HepG2 (cell line): Measurements from ENCODE around the gene MAP3K5. TPM values are rescaled to one million over a fixed set of nuclear protein-coding genes. Genes with fewer than 3 reads are reported as not detected.

Experiments
- ATAC-seq: fragments of 200-7000 bp; cut with Tn5 transposase; 3 replicates; pipeline ENCODE4 v1.9.1; 2020; ENCODE audit warnings: mild to moderate bottlenecking, moderate library complexity
- BruUV-seq: library from RNA; stranded (reverse); fragments of 400-500 nt; replicated peaks from 2 replicates; lab custom pipeline; 2021; lab: Mats Ljungman, UMichigan
- CTCF ChIA-PET: fragments of 300-600 bp; formaldehyde crosslinking; extraction: SDS; loops from one replicate; lab custom pipeline; 2021; ENCODE audit warnings: low total read pairs, inconsistent platforms, low intra/inter-chr PET ratio; lab: Yijun Ruan, JAX
- POLR2A ChIA-PET: fragments of 350-600 bp; sonication (Branson Sonifier 250); formaldehyde crosslinking; loops from one replicate; lab custom pipeline; 2020; ENCODE audit warnings: antibody characterized with exemption, inconsistent platforms; lab: Yijun Ruan, JAX
- DNase-seq: peaks from one replicate; pipeline ENCODE4 v3.0.0-alpha.2; 2015; ENCODE audit warnings: low spot score
- FAIRE-seq: peaks from 3 replicates; lab custom pipeline; 2011; peaks lifted over from hg19 to GRCh38; lab: Jason Lieb, UNC
- H2AFZ ChIP-seq: one replicate; pipeline ENCODE4 v1.6.1; 2011; ENCODE audit warnings: low read length, inconsistent platforms
- H3K27ac ChIP-seq: fragments of 300-600 bp; 3 replicates; pipeline ENCODE4 v1.8.0; 2011; ENCODE audit warnings: mixed run types, mild to moderate bottlenecking, mixed read lengths, low read length, inconsistent platforms; ENCODE audit not compliant: insufficient read depth; ENCODE audit errors: extremely low read length
- H3K27me3 ChIP-seq, 2 experiments: fragments of 200-600 bp in 1 of 2; 2 replicates in 1 of 2; 3 replicates in 1 of 2; pipeline versions ENCODE4 v1.6.0 to v1.8.0; 2011; ENCODE audit warnings: low read length in 2 of 2, mild to moderate bottlenecking in 2 of 2, moderate library complexity in 2 of 2, inconsistent platforms in 1 of 2; ENCODE audit not compliant: insufficient read depth in 2 of 2, control insufficient read depth in 1 of 2
- H3K36me3 ChIP-seq, 2 experiments: fragments of 200-600 bp in 1 of 2; replicated peaks in 1 of 2; 2 replicates in 1 of 2; 3 replicates in 1 of 2; pipeline versions ENCODE4 v1.5.1 to v1.8.0; 2011; ENCODE audit warnings: low read length in 2 of 2, inconsistent platforms in 1 of 2; ENCODE audit not compliant: insufficient read depth in 2 of 2, control insufficient read depth in 1 of 2
- H3K4me1 ChIP-seq: 2 replicates; pipeline ENCODE4 v1.5.1; 2012; ENCODE audit warnings: low read length, inconsistent platforms; ENCODE audit not compliant: insufficient read depth
- H3K4me2 ChIP-seq: 2 replicates; pipeline ENCODE4 v1.6.0; 2011; ENCODE audit warnings: low read depth, low read length, inconsistent platforms
- H3K4me3 ChIP-seq, 3 experiments: fragments of 200-600 bp in 1 of 3; sonication (generic), shearing (Covaris generic) in 1 of 3; replicated peaks in 1 of 3; 2 replicates each; pipeline ENCODE4 v1.5.1; 2011 to 2016; ENCODE audit warnings: low read length in 3 of 3, inconsistent platforms in 2 of 3, low read depth in 2 of 3, mild to moderate bottlenecking in 2 of 3, control low read depth in 1 of 3, mixed read lengths in 1 of 3; ENCODE audit not compliant: insufficient read depth in 1 of 3
- H3K79me2 ChIP-seq: one replicate; pipeline ENCODE4 v1.6.1; 2011; ENCODE audit warnings: low read length, inconsistent platforms; ENCODE audit not compliant: insufficient read depth
- H3K9ac ChIP-seq: 2 replicates; pipeline ENCODE4 v1.6.0; 2011; ENCODE audit warnings: mild to moderate bottlenecking, low read depth, low read length, inconsistent platforms; ENCODE audit not compliant: insufficient read depth
- H3K9me3 ChIP-seq: 2 replicates; pipeline ENCODE4 v1.5.1; 2012; ENCODE audit warnings: mild to moderate bottlenecking, low read length
- H4K20me1 ChIP-seq: 2 replicates; pipeline ENCODE4 v1.6.0; 2011; ENCODE audit warnings: inconsistent platforms, mild to moderate bottlenecking, low read length, moderate library complexity; ENCODE audit not compliant: insufficient read depth
- ATF7-NPFF ChIP-seq: sonication (generic); formaldehyde crosslinking; IDR thresholded peaks from 2 replicates; pipeline ENCODE4 v1.8.1; 2023; ENCODE audit warnings: mild to moderate bottlenecking, low read depth, missing genetic modification reagents, moderate library complexity
- CEBPG ChIP-seq: IDR thresholded peaks from 2 replicates; pipeline ENCODE4 v1.6.1; 2016
- FOXJ3 ChIP-seq: sonication (generic); formaldehyde crosslinking; IDR thresholded peaks from 2 replicates; pipeline ENCODE4 v1.4.0; 2020; ENCODE audit warnings: missing genetic modification reagents, mild to moderate bottlenecking, borderline replicate concordance
- HNRNPL ChIP-seq: fragments of 200-400 bp; formaldehyde crosslinking; IDR thresholded peaks from 2 replicates; pipeline ENCODE4 v1.6.1; 2017; ENCODE audit warnings: mild to moderate bottlenecking, low read depth, low read length
- HNRNPLL ChIP-seq: fragments of 200-400 bp; formaldehyde crosslinking; IDR thresholded peaks from 2 replicates; pipeline ENCODE4 v1.6.1; 2017; ENCODE audit warnings: mild to moderate bottlenecking, low read depth, low read length; ENCODE audit not compliant: poor library complexity, severe bottlenecking
- IRF2 ChIP-seq: IDR thresholded peaks from 2 replicates; pipeline ENCODE4 v1.6.1; 2018; ENCODE audit warnings: missing genetic modification reagents, missing compliant biosample characterization
- SALL1 ChIP-seq: sonication (generic); formaldehyde crosslinking; IDR thresholded peaks from 2 replicates; pipeline ENCODE4 v1.8.0; 2022; ENCODE audit warnings: mild to moderate bottlenecking, missing genetic modification reagents
- STAG1 ChIP-seq: sonication (generic); formaldehyde crosslinking; IDR thresholded peaks from 2 replicates; pipeline ENCODE4 v1.4.0; 2020; ENCODE audit warnings: missing genetic modification reagents
- TMF1 ChIP-seq: sonication (generic); formaldehyde crosslinking; IDR thresholded peaks from 2 replicates; pipeline ENCODE4 v1.8.1; 2022; ENCODE audit warnings: low read depth, missing genetic modification reagents
- TOPORS ChIP-seq: sonication (generic); formaldehyde crosslinking; IDR thresholded peaks from 2 replicates; pipeline ENCODE4 v1.8.0; 2023; ENCODE audit warnings: mild to moderate bottlenecking, missing genetic modification reagents
- ZNF24 ChIP-seq: fragments of 450-650 bp; IDR thresholded peaks from 2 replicates; pipeline ENCODE4 v1.6.1; 2017; ENCODE audit warnings: antibody characterized with exemption, mild to moderate bottlenecking
- ZNF441 ChIP-seq: sonication (generic); formaldehyde crosslinking; IDR thresholded peaks from 2 replicates; pipeline ENCODE4 v1.7.0; 2021; ENCODE audit warnings: missing genetic modification reagents, borderline replicate concordance
- ZNF501 ChIP-seq: sonication (generic); formaldehyde crosslinking; IDR thresholded peaks from 2 replicates; pipeline ENCODE4 v1.5.1; 2020; ENCODE audit warnings: mild to moderate bottlenecking, moderate library complexity, missing genetic modification reagents
- ZNF891 ChIP-seq: sonication (generic); formaldehyde crosslinking; IDR thresholded peaks from 2 replicates; pipeline ENCODE4 v1.5.0; 2020; ENCODE audit warnings: mild to moderate bottlenecking, missing genetic modification reagents
- WGBS: methylation state at CpG from one replicate; pipeline ENCODE4 v1.1.6; 2017; ENCODE audit warnings: low lambda C conversion rate; 5-methylcytosine and 5-hydroxymethylcytosine counted together
- in situ Hi-C: cut with HindIII; loops from 2 replicates; pipeline ENCODE4 v1.10.0; 2017; ENCODE audit warnings: low pct_unique_long_range_greater_than_20kb; ENCODE audit not compliant: extremely low pct_ligation_motif_present
- intact Hi-C: fragments of 100-400 bp; cut with micrococcal nuclease; formaldehyde crosslinking; loops from one replicate; pipeline ENCODE4 v1.10.0; 2022; ENCODE audit not compliant: unreplicated experiment
- polyA plus RNA-seq, 8 experiments: library from polyadenylated mRNA; depleted of rRNA in 3 of 8; stranded (reverse) in 7 of 8; unstranded in 1 of 8; fragments of >200 nt; fragmentation: Illumina TruSeq in 4 of 8; extraction: Trizol in 4 of 8; gene quantifications; 2 replicates each; pipeline versions ENCODE4 v1.2.1 to v1.2.3, GENCODE V29; 2011 to 2016; ENCODE audit warnings: low read depth in 4 of 8, missing spikeins in 1 of 8, mixed read lengths in 1 of 8; ENCODE audit not compliant: insufficient read depth in 1 of 8
- total RNA-seq, 5 experiments: library from RNA; depleted of rRNA; stranded (reverse); fragments of >200 nt; fragmentation: Illumina TruSeq; extraction: Trizol; gene quantifications; 2 replicates each; pipeline ENCODE4 v1.2.3, GENCODE V29; 2016; ENCODE audit warnings: low read depth in 1 of 5
- TF ChIP-seq, protein P1 (sequence below): sonication (generic); formaldehyde crosslinking; conservative IDR thresholded peaks from 2 replicates; pipeline ENCODE4 v1.4.0; 2020; ENCODE audit warnings: missing genetic modification reagents
- TF ChIP-seq, protein P2 (sequence below): sonication (generic); formaldehyde crosslinking; IDR thresholded peaks from 2 replicates; pipeline ENCODE4 v1.4.0; 2020; ENCODE audit warnings: missing genetic modification reagents
- TF ChIP-seq, protein P3 (sequence below): sonication (generic); formaldehyde crosslinking; IDR thresholded peaks from 2 replicates; pipeline ENCODE4 v1.5.0; 2020; ENCODE audit warnings: mild to moderate bottlenecking, missing genetic modification reagents

The MAP3K5 gene
- total and polyA plus RNA-seq, 2 of the 13 experiments (the other 11 are each of a cell fraction or from before 2014, with no cell fraction given): not detected

DNA sequence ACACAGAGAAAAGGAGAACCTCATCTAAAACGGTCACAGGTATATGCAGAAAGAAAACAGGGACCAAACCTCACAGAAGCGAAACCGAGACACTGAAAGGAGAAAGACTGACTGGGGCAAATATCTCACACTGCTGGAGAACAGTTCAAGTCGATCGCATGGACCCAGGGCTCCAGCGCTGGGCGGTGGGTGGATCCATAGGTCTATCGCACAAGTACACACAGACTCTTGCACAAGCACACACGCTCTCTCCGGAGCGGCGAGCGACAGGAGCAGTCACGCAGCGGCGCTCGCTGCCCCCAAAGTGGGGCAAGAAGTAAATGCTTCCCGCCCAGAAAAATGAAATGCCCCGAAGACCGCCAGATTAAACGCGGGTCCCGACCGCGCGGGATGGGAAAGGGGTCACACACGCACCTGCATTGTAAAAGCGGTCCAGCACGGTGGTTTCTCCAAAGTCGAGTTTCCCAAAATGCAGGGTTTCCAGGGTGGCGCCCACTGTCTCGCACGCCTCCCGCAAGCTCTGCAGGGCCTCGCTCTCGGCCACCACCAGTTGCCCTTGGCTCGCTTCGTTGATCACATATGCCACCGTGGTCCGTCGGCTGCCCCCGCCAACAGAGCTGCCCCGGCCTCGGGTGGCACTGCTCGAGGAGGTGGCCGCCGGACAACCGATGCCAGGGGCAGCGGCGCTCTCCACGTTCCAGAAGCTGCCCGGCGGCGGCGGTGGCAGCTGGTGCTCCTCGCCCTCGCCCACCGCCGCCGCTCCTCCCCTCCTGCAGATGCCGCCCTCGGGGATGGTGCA lies 782 bp downstream of the MAP3K5 start:
- 15% methylated on average over 44 of the region's 62 CpGs for WGBS
- H2AFZ ChIP-seq: no peak overlapping the region
- peaks cover 18% of the 10 kb centered on the region for H3K4me1 ChIP-seq
- ChIA-PET CTCF (no interaction called here), POLR2A (no interaction called here)
- no peak overlapping the region for H3K9ac ChIP-seq
- H3K4me3 ChIP-seq: peak overlapping the region in 1 of 3 experiments; percentile 67; a peak in 2 of 6 replicates
- H3K27me3 ChIP-seq: peaks cover 1 to 61% of the 10 kb centered on the region in 2 experiments; a peak in 4 of 5 replicates
- no peak overlapping the region for H3K27ac ChIP-seq
- ATAC-seq (peak; percentile 70), DNase-seq (no peak), FAIRE-seq (no peak)
- intact Hi-C loops: loop anchor here (1.0 to 10.0 kb wide), 2 partner anchors 147 to 207 kb away; no protein-coding TSS in a partner anchor
- H3K4me2 ChIP-seq: peak overlapping the region; percentile 81
- BruUV-seq: no TSS peak
- H3K36me3 ChIP-seq: no peaks in the 10 kb centered on the region
- no peaks in the 10 kb centered on the region for H4K20me1 ChIP-seq
- H3K9me3 ChIP-seq: no peaks in the 10 kb centered on the region
- in situ Hi-C loops: loop anchor here (5.0 kb wide), 1 partner anchor 149 kb away; no protein-coding TSS in a partner anchor
- no peaks in the 10 kb centered on the region for H3K79me2 ChIP-seq
- TF ChIP-seq IRF2: no peak
- TF ChIP-seq TMF1: 0 out of 2 replicates have a peak, but pooled peaks have one; percentile 43
- TF ChIP-seq STAG1: no peak
- TF ChIP-seq ZNF24: no peak
- TF ChIP-seq ZNF501 (CRISPR knock-in tag): 0 out of 2 replicates have a peak, but pooled peaks have one; percentile 28
- no peak for TF ChIP-seq FOXJ3 (CRISPR knock-in tag)
- TF ChIP-seq SALL1 (CRISPR knock-in tag): 0 out of 2 replicates have a peak, but pooled peaks have one; percentile 9
- peak; percentile 47; the same call in 1 of the 2 replicates for TF ChIP-seq CEBPG (CRISPR knock-in tag)
- peak; percentile 58; the same call in 1 of the 2 replicates for TF ChIP-seq ZNF891
- TF ChIP-seq, protein P1, sequence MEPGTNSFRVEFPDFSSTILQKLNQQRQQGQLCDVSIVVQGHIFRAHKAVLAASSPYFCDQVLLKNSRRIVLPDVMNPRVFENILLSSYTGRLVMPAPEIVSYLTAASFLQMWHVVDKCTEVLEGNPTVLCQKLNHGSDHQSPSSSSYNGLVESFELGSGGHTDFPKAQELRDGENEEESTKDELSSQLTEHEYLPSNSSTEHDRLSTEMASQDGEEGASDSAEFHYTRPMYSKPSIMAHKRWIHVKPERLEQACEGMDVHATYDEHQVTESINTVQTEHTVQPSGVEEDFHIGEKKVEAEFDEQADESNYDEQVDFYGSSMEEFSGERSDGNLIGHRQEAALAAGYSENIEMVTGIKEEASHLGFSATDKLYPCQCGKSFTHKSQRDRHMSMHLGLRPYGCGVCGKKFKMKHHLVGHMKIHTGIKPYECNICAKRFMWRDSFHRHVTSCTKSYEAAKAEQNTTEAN (CRISPR knock-in tag): 0 out of 2 replicates have a peak, but pooled peaks have one; percentile 60
- TF ChIP-seq, protein P2, sequence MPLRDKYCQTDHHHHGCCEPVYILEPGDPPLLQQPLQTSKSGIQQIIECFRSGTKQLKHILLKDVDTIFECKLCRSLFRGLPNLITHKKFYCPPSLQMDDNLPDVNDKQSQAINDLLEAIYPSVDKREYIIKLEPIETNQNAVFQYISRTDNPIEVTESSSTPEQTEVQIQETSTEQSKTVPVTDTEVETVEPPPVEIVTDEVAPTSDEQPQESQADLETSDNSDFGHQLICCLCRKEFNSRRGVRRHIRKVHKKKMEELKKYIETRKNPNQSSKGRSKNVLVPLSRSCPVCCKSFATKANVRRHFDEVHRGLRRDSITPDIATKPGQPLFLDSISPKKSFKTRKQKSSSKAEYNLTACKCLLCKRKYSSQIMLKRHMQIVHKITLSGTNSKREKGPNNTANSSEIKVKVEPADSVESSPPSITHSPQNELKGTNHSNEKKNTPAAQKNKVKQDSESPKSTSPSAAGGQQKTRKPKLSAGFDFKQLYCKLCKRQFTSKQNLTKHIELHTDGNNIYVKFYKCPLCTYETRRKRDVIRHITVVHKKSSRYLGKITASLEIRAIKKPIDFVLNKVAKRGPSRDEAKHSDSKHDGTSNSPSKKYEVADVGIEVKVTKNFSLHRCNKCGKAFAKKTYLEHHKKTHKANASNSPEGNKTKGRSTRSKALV (CRISPR knock-in tag): peak; percentile 65; the same call in 1 of the 2 replicates
- TF ChIP-seq ZNF441 (CRISPR knock-in tag): peak; percentile 98
- 0 out of 2 replicates have a peak, but pooled peaks have one; percentile 1 for TF ChIP-seq ATF7-NPFF (CRISPR knock-in tag)
- TF ChIP-seq HNRNPL: peak; percentile 88
- 0 out of 2 replicates have a peak, but pooled peaks have one; percentile 50 for TF ChIP-seq TOPORS (CRISPR knock-in tag)
- TF ChIP-seq, protein P3, sequence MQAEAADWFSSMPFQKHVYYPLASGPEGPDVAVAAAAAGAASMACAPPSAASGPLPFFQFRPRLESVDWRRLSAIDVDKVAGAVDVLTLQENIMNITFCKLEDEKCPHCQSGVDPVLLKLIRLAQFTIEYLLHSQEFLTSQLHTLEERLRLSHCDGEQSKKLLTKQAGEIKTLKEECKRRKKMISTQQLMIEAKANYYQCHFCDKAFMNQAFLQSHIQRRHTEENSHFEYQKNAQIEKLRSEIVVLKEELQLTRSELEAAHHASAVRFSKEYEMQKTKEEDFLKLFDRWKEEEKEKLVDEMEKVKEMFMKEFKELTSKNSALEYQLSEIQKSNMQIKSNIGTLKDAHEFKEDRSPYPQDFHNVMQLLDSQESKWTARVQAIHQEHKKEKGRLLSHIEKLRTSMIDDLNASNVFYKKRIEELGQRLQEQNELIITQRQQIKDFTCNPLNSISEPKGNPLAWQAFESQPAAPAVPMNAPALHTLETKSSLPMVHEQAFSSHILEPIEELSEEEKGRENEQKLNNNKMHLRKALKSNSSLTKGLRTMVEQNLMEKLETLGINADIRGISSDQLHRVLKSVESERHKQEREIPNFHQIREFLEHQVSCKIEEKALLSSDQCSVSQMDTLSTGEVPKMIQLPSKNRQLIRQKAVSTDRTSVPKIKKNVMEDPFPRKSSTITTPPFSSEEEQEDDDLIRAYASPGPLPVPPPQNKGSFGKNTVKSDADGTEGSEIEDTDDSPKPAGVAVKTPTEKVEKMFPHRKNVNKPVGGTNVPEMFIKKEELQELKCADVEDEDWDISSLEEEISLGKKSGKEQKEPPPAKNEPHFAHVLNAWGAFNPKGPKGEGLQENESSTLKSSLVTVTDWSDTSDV (CRISPR knock-in tag): 0 out of 2 replicates have a peak, but pooled peaks have one; percentile 37
- TF ChIP-seq HNRNPLL: peak; percentile 92
